Kidney (tissue), 14 donors: Measurements from ENCODE around the gene SCYGR2. TPM values are rescaled to one million over a fixed set of nuclear protein-coding genes. Genes with fewer than 3 reads are reported as not detected.
A peak's percentile ranks its signal among the peaks of the same experiment; 100 is the strongest.

ENCODE experiments used
- DNase-seq, 5 donors: peaks; one replicate each; pipeline ENCODE4 v3.0.0-alpha.2; 2013 to 2020
- FAIRE-seq: peaks from 2 replicates; lab custom pipeline; 2012; peaks lifted over from hg19 to GRCh38; lab: Jason Lieb, UNC
- H3K27ac ChIP-seq, 2 donors: one replicate each; pipeline ENCODE4 v1.7.0; 2013; ENCODE audit warnings: low read depth in 2 of 2, low read length in 2 of 2, inconsistent platforms in 1 of 2
- H3K27me3 ChIP-seq: one replicate; pipeline ENCODE4 v1.7.1; 2013; ENCODE audit warnings: low read length, inconsistent platforms; ENCODE audit not compliant: control insufficient read depth, insufficient read depth
- H3K36me3 ChIP-seq, 3 donors: one replicate each; pipeline versions ENCODE4 v1.7.0 to v1.7.1; 2013; ENCODE audit warnings: low read length in 3 of 3, control low read depth in 1 of 3, inconsistent platforms in 1 of 3; ENCODE audit not compliant: insufficient read depth in 3 of 3, control insufficient read depth in 2 of 3
- H3K4me1 ChIP-seq, 3 donors: one replicate each; pipeline versions ENCODE4 v1.7.0 to v1.7.1; 2013; ENCODE audit warnings: low read length in 3 of 3, inconsistent platforms in 1 of 3, low read depth in 1 of 3; ENCODE audit not compliant: control insufficient read depth in 2 of 3, insufficient read depth in 2 of 3
- H3K4me3 ChIP-seq, 3 donors: one replicate each; pipeline versions ENCODE4 v1.7.0 to v1.8.1; 2013; ENCODE audit warnings: low read length in 3 of 3, control low read depth in 1 of 3, inconsistent platforms in 1 of 3
- H3K9ac ChIP-seq, 3 donors: one replicate each; pipeline versions ENCODE4 v1.7.0 to v1.7.1; 2013; ENCODE audit warnings: low read length in 3 of 3, control low read depth in 1 of 3, inconsistent platforms in 1 of 3
- H3K9me3 ChIP-seq, 3 donors: one replicate each; pipeline versions ENCODE4 v1.7.0 to v1.7.1; 2013; ENCODE audit warnings: low read length in 3 of 3, control low read depth in 1 of 3, inconsistent platforms in 1 of 3; ENCODE audit not compliant: control insufficient read depth in 2 of 3, insufficient read depth in 1 of 3
- intact Hi-C: fragments of 100-400 bp; cut with DNase I; formaldehyde crosslinking; loops from one replicate; pipeline ENCODE4 v1.11.1; 2022
- polyA plus RNA-seq: library from polyadenylated mRNA; stranded (reverse); fragments of 350-450 nt; fragmentation: Illumina TruSeq; extraction: RNeasy Lipid Tissue Mini Kit (QIAGEN cat#74804); gene quantifications from one replicate; pipeline ENCODE4 v1.2.3, GENCODE V29; 2014; ENCODE audit warnings: low read depth, low replicate concordance; ENCODE audit not compliant: insufficient read depth
- total RNA-seq: library from RNA; stranded (reverse); fragmentation: NEBNext Ultra II Directional; extraction: Animal tissue kit (Norgen Biotek cat#: 25700); gene quantifications from one replicate; pipeline ENCODE4 v1.2.1, GENCODE V29; 2021
- TF ChIP-seq, protein P1 (sequence below): IDR thresholded peaks from 3 replicates; pipeline ENCODE4 v1.5.1; 2012; ENCODE audit warnings: mild to moderate bottlenecking, moderate library complexity, borderline replicate concordance; ENCODE audit not compliant: insufficient read depth; ENCODE audit errors: extremely low read depth
- donor health status: control.
- donor health status: control.
- donor health status: control.
- donor health status: control.
- donor health status: control.
- donor health status: DM: yes; HTN: yes; CAD: no.
- donor health status: Normal renal cell carcinoma (clear cell type).

SCYGR2 gene
- total and polyA plus RNA-seq, 2 donors from 2014 or later, result not detected

DNA sequence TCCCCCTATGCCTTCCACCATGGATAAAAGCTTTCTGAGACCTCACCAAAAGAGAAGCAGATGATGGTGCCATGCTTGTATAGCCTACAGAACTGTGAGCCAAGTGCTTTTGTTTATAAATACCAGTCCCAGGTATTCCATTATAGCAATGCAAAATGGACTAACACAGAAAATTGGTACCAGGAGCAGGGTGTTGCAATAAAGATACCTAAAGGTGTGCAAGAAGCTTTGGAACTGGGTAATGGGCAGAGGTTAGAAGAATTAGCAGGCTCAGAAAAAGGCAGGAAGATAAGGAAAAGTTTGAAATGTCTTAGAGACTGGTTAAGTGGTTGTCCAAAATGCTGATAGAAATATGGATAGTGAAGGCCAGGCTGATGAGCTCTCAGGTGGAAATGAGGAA is 16.3 kb upstream of the SCYGR2 start:
- no peaks in the 10 kb centered on the region for H3K4me1 ChIP-seq
- no peaks in the 10 kb centered on the region for H3K27me3 ChIP-seq
- intact Hi-C loops, result no loop called here
- no peaks in the 10 kb centered on the region for H3K9me3 ChIP-seq
- TF ChIP-seq, protein P1, sequence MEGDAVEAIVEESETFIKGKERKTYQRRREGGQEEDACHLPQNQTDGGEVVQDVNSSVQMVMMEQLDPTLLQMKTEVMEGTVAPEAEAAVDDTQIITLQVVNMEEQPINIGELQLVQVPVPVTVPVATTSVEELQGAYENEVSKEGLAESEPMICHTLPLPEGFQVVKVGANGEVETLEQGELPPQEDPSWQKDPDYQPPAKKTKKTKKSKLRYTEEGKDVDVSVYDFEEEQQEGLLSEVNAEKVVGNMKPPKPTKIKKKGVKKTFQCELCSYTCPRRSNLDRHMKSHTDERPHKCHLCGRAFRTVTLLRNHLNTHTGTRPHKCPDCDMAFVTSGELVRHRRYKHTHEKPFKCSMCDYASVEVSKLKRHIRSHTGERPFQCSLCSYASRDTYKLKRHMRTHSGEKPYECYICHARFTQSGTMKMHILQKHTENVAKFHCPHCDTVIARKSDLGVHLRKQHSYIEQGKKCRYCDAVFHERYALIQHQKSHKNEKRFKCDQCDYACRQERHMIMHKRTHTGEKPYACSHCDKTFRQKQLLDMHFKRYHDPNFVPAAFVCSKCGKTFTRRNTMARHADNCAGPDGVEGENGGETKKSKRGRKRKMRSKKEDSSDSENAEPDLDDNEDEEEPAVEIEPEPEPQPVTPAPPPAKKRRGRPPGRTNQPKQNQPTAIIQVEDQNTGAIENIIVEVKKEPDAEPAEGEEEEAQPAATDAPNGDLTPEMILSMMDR, result no peak
- DNase-seq (no peak), FAIRE-seq (no peak)
- no peak overlapping the region for H3K9ac ChIP-seq
- H3K27ac ChIP-seq, result no peak overlapping the region
- H3K36me3 ChIP-seq, result no peaks in the 10 kb centered on the region
- no peak overlapping the region for H3K4me3 ChIP-seq

DNA sequence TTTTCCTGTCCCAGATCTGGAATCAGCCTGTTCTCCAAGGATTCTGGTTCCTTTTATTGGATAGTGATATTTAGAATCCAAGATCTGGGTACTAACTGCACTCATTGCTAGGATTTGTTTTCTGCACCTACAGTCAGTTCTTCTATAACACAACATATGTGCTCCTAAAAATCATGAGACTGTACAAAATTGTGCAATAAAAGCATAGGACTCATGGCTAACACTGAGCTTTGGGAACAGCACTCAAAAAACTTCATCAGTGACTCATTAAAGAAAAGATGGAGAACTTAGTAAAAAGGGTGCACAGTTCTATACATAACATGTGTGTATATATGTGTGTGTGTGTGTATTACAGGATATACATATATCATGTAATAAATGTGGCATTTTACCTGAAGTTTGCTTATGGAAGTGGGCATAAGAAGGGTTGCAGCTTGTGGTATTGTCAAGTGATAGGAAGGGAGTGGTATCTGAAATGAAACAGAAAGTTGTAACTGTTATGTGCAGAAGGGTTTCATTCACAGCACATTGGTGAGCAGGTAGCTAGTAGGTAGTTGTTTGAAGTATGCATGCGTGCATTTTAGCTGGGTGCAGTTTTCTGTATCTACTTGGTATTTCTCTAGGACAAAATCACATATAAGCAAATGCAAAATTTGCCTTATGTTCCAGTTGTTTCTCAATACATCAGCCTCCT is 5.9 kb upstream of the SCYGR2 start:
- H3K4me1 ChIP-seq, result no peaks in the 10 kb centered on the region
- intact Hi-C loops, result no loop called here
- no peak overlapping the region for H3K9ac ChIP-seq
- H3K27ac ChIP-seq, result no peak overlapping the region
- TF ChIP-seq, protein P1, result no peak
- no peaks in the 10 kb centered on the region for H3K9me3 ChIP-seq
- H3K27me3 ChIP-seq, result no peaks in the 10 kb centered on the region
- DNase-seq (no peak), FAIRE-seq (no peak)
- H3K4me3 ChIP-seq, result no peak overlapping the region
- H3K36me3 ChIP-seq, result no peaks in the 10 kb centered on the region

DNA sequence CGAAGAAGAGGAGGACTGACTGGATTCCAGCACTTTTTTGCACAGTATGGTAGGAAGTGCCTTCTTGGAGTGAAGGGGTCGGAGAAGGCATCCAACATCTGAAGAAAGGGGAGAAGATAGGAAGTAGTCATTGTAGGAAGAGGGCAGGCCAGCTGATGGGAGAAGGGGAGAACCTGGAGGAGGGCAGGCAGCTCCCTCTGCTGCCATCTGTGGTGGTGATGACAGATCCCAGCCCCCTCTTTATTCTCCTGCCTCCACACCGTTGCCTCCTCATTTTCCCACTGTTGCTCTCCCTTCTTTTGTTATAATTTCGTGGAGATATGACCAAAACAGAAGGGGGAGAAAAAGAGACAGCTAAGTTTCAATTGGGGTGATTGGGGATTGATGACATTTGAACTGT is 2.9 kb upstream of the SCYGR2 start:
- DNase-seq (no peak), FAIRE-seq (no peak)
- Histone ChIP-seq H3K9me3 (no peaks in the 10 kb centered on the region), H3K4me3 (no peak overlapping the region), H3K9ac (no peak overlapping the region), H3K4me1 (no peaks in the 10 kb centered on the region), H3K27ac (no peak overlapping the region), H3K27me3 (no peaks in the 10 kb centered on the region), H3K36me3 (no peaks in the 10 kb centered on the region)
- intact Hi-C loops, result no loop called here
- TF ChIP-seq, protein P1, result no peak

DNA sequence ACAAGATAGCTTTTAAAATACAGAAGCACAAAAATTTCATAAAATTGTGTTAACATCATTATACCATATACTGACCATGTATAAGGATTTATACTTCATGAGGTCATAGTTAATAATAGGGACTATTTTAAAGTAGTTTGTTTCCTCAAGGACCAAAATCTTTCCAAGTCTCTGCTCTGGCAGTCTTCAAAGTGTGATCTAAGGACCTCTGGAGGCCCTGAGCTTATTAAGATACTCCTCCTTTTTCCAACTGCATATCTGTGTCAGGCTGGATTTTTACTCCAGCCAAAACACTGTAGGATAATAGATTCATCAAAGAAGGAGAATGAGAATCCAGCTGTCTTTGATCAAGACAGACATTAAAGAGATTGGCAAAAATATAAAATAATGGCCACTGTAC is 1.7 kb upstream of the SCYGR2 start:
- no peak overlapping the region for H3K9ac ChIP-seq
- H3K4me1 ChIP-seq, result no peaks in the 10 kb centered on the region
- no peaks in the 10 kb centered on the region for H3K27me3 ChIP-seq
- no peaks in the 10 kb centered on the region for H3K9me3 ChIP-seq
- no peaks in the 10 kb centered on the region for H3K36me3 ChIP-seq
- TF ChIP-seq, protein P1, result no peak
- no peak overlapping the region for H3K27ac ChIP-seq
- FAIRE-seq (no peak), DNase-seq (peak in 1 of 5 donors; percentile 24)
- intact Hi-C loops, result no loop called here
- no peak overlapping the region for H3K4me3 ChIP-seq
